SK-N-SH (cell line): Measurements from ENCODE around the gene MVP. TPM values are rescaled to one million over a fixed set of nuclear protein-coding genes. Genes with fewer than 3 reads are reported as not detected.

Source experiments
- CTCF ChIA-PET: fragments of 300-600, 350-600 bp; formaldehyde crosslinking; extraction: SDS; loops from one replicate; lab custom pipeline; 2021; lab: Yijun Ruan, JAX
- POLR2A ChIA-PET: fragments of 350-600 bp; sonication (Branson Sonifier 250); formaldehyde crosslinking; extraction: SDS; loops from one replicate; lab custom pipeline; 2020; ENCODE audit warnings: antibody characterized with exemption, inconsistent platforms; lab: Yijun Ruan, JAX
- DNase-seq: peaks from one replicate; pipeline ENCODE4 v3.0.0; 2012
- H2AFZ ChIP-seq: fragments of 200-600 bp; sonication (generic); 2 replicates; pipeline ENCODE4 v1.8.1; 2016; ENCODE audit warnings: antibody characterized with exemption, mild to moderate bottlenecking, low read depth
- H3F3A ChIP-seq: fragments of 200-600 bp; sonication (generic); replicated peaks from 2 replicates; pipeline ENCODE3; 2016; ENCODE audit warnings: antibody characterized with exemption, mild to moderate bottlenecking; ENCODE audit not compliant: insufficient read depth
- H3K27ac ChIP-seq, 2 experiments: fragments of 200-500 bp in 1 of 2; fragments of 200-600 bp in 1 of 2; sonication (Bioruptor generic) in 1 of 2; sonication (generic), shearing (Covaris generic) in 1 of 2; 2 replicates each; pipeline versions ENCODE4 v1.5.1 to v1.6.1; 2014 to 2016; ENCODE audit warnings: low read depth in 2 of 2, inconsistent platforms in 1 of 2, low read length in 1 of 2, mild to moderate bottlenecking in 1 of 2, mixed read lengths in 1 of 2
- H3K27me3 ChIP-seq: fragments of 200-600 bp; sonication (generic), shearing (Covaris generic); 2 replicates; pipeline ENCODE4 v1.6.1; 2016; ENCODE audit warnings: mixed run types; ENCODE audit not compliant: insufficient read depth
- H3K36me3 ChIP-seq, 2 experiments: fragments of 200-500 bp in 1 of 2; fragments of 200-600 bp in 1 of 2; sonication (Bioruptor generic) in 1 of 2; sonication (generic) in 1 of 2; replicated peaks in 1 of 2; 2 replicates each; pipeline versions ENCODE3 to v1.5.1; 2014 to 2016; ENCODE audit warnings: low read length in 1 of 2, mild to moderate bottlenecking in 1 of 2; ENCODE audit not compliant: insufficient read depth in 2 of 2, control insufficient read depth in 1 of 2
- H3K4me1 ChIP-seq, 2 experiments: fragments of 200-500 bp in 1 of 2; fragments of 200-600 bp in 1 of 2; sonication (Bioruptor generic) in 1 of 2; sonication (generic), shearing (Covaris generic) in 1 of 2; 2 replicates each; pipeline versions ENCODE4 v1.5.1 to v1.6.1; 2014 to 2016; ENCODE audit warnings: low read depth in 1 of 2, low read length in 1 of 2, mixed run types in 1 of 2; ENCODE audit not compliant: insufficient read depth in 2 of 2, control insufficient read depth in 1 of 2
- H3K4me2 ChIP-seq: fragments of 200-600 bp; sonication (generic), shearing (Covaris generic); 2 replicates; pipeline ENCODE4 v1.6.1; 2017; ENCODE audit warnings: mixed run types
- H3K4me3 ChIP-seq, 2 experiments: fragments of 200-500 bp in 1 of 2; fragments of 200-600 bp in 1 of 2; sonication (Bioruptor generic) in 1 of 2; sonication (generic), shearing (Covaris generic) in 1 of 2; 2 replicates each; pipeline versions ENCODE4 v1.5.1 to v1.8.1; 2014 to 2016; ENCODE audit warnings: low read depth in 2 of 2, inconsistent platforms in 1 of 2, low read length in 1 of 2, mild to moderate bottlenecking in 1 of 2, mixed read lengths in 1 of 2, moderate library complexity in 1 of 2
- H3K79me2 ChIP-seq: fragments of 200-600 bp; sonication (generic); 2 replicates; pipeline ENCODE4 v1.8.1; 2017; ENCODE audit warnings: mild to moderate bottlenecking; ENCODE audit not compliant: insufficient read depth
- H3K9ac ChIP-seq: fragments of 200-600 bp; sonication (generic); 2 replicates; pipeline ENCODE4 v1.6.1; 2017; ENCODE audit warnings: mixed run types
- H3K9me2 ChIP-seq: fragments of 200-600 bp; sonication (generic); 2 replicates; pipeline ENCODE4 v1.6.1; 2017; ENCODE audit warnings: mixed run types
- H3K9me3 ChIP-seq: fragments of 200-600 bp; sonication (generic); 2 replicates; pipeline ENCODE4 v1.6.1; 2017; ENCODE audit warnings: mixed run types, mild to moderate bottlenecking, moderate library complexity
- H4K20me1 ChIP-seq: fragments of 200-600 bp; sonication (generic); 2 replicates; pipeline ENCODE4 v1.6.1; 2017; ENCODE audit warnings: mild to moderate bottlenecking, mixed run types; ENCODE audit not compliant: insufficient read depth
- CHD2 ChIP-seq: fragments of 150-350 bp; IDR thresholded peaks from 2 replicates; pipeline ENCODE4 v1.6.1; 2018; ENCODE audit warnings: low read length; ENCODE audit not compliant: partially characterized antibody
- ELF1 ChIP-seq: IDR thresholded peaks from 2 replicates; pipeline ENCODE4 v1.4.0; 2012
- EP300 ChIP-seq, 2 experiments: IDR thresholded peaks; 2 replicates each; pipeline versions ENCODE4 v1.4.0 to v1.6.1; 2012; ENCODE audit warnings: borderline replicate concordance in 1 of 2, low read depth in 1 of 2, low read length in 1 of 2
- FOSL2 ChIP-seq: IDR thresholded peaks from 2 replicates; pipeline ENCODE4 v1.4.0; 2012; ENCODE audit warnings: low read depth, mild to moderate bottlenecking, moderate library complexity, borderline replicate concordance
- FOXJ3 ChIP-seq: sonication (generic); formaldehyde crosslinking; IDR thresholded peaks from 2 replicates; pipeline ENCODE4 v1.5.1; 2020; ENCODE audit warnings: mild to moderate bottlenecking, missing genetic modification reagents
- FOXM1 ChIP-seq: IDR thresholded peaks from 2 replicates; pipeline ENCODE4 v1.4.0; 2012; ENCODE audit warnings: low read depth, mild to moderate bottlenecking
- GABPA ChIP-seq: IDR thresholded peaks from 2 replicates; pipeline ENCODE4 v1.4.0; 2012; ENCODE audit warnings: low read depth, mild to moderate bottlenecking
- JUND ChIP-seq: IDR thresholded peaks from 2 replicates; pipeline ENCODE4 v1.4.0; 2012
- NFIC ChIP-seq: IDR thresholded peaks from 2 replicates; pipeline ENCODE4 v1.4.0; 2012; ENCODE audit warnings: borderline replicate concordance
- NRF1 ChIP-seq: IDR thresholded peaks from 2 replicates; pipeline ENCODE4 v1.6.1; 2012; ENCODE audit warnings: low read depth, mild to moderate bottlenecking, low read length
- RAD21 ChIP-seq: IDR thresholded peaks from 2 replicates; pipeline ENCODE4 v1.6.1; 2012; ENCODE audit warnings: mild to moderate bottlenecking, low read length
- RCOR1 ChIP-seq: fragments of 150-350 bp; IDR thresholded peaks from 2 replicates; pipeline ENCODE4 v1.6.1; 2017; ENCODE audit warnings: antibody characterized with exemption, low read length
- RFX5 ChIP-seq: IDR thresholded peaks from 2 replicates; pipeline ENCODE4 v1.6.1; 2012; ENCODE audit warnings: mild to moderate bottlenecking, improper control_type of control experiment, low read length
- SIN3A ChIP-seq: IDR thresholded peaks from 2 replicates; pipeline ENCODE4 v1.6.1; 2012; ENCODE audit warnings: low read depth, mild to moderate bottlenecking, low read length, moderate library complexity, borderline replicate concordance
- SMC3 ChIP-seq: IDR thresholded peaks from 2 replicates; pipeline ENCODE4 v1.6.1; 2012; ENCODE audit warnings: low read depth, low read length, improper control_type of control experiment
- TCF12 ChIP-seq: IDR thresholded peaks from 2 replicates; pipeline ENCODE4 v1.4.0; 2012
- YY1 ChIP-seq: IDR thresholded peaks from 2 replicates; pipeline ENCODE4 v1.4.0; 2012; ENCODE audit warnings: low read depth, mild to moderate bottlenecking
- WGBS: methylation state at CpG from one replicate; pipeline ENCODE4 v1.1.6; 2017; ENCODE audit warnings: low lambda C conversion rate; 5-methylcytosine and 5-hydroxymethylcytosine counted together
- polyA plus RNA-seq, 3 experiments: library from polyadenylated mRNA; depleted of rRNA; stranded (reverse); fragments of >200 nt; gene quantifications; 2 replicates each; pipeline ENCODE4 v1.2.3, GENCODE V29; 2012
- TF ChIP-seq, protein P1 (sequence below): IDR thresholded peaks from 2 replicates; pipeline ENCODE4 v1.4.0; 2012; ENCODE audit warnings: low read depth, borderline replicate concordance
- TF ChIP-seq, protein P2 (sequence below): fragments of 200-600 bp; sonication (generic); IDR thresholded peaks from 2 replicates; pipeline ENCODE4 v1.6.1; 2017; ENCODE audit warnings: antibody characterized with exemption, mild to moderate bottlenecking, moderate library complexity
- TF ChIP-seq, protein P3 (sequence below): fragments of 150-350 bp; IDR thresholded peaks from 2 replicates; pipeline ENCODE4 v1.6.1; 2017; ENCODE audit warnings: antibody characterized with exemption, low read length, low read depth, borderline replicate concordance

Gene MVP
- polyA plus RNA-seq, 1 of the 3 experiments (the other 2 are of a cell fraction), result 222 TPM

DNA sequence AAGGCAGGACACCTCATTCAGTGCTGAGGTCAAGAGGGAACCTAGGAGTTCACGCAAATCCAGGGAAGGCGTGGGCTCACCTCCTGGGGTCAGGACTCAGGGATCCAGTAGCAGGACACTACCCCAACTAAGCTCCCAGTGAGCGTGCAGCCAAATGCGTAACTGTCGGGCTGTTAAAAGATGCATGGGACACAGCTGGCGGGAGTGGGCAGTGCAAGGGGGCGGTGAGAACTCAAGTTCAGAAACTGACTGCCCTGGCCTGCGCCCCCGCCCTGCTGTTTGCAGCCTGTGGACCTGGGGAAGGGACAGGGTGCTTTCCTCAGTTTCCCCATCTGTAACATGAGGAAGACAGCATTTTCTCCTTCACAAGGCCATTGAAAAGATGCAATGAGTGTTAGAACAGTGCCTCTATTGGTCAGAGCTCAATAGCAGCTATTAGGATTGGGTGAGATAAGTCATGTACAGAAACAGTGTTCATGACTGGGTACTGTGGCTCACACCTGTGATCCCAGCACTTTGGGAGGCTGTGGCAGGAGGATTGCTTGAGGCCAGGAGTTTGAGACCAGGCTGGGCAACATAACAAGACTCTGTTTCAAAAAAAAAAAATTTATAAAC, 22.6 kb downstream of the MVP start:
- no peak overlapping the region for H3K4me2 ChIP-seq
- ChIA-PET POLR2A (no interaction called here), CTCF (interaction anchor here (1.2 to 1.7 kb wide), 3 partner anchors 10 to 35 kb away, joined by 3 to 6 read pairs (median 5); no protein-coding TSS in a partner anchor)
- WGBS, result 100% methylated on average over 1 of the region's 9 CpGs
- TF ChIP-seq EP300 (IDR thresholded peaks at IDR 0.05; ENCODE audit: borderline replicate concordance in 1 of 2, low read depth in 1 of 2, low read length in 1 of 2) (no peak), NRF1 (no peak), CHD2 (no peak), SMC3 (no peak), SIN3A (no peak), JUND (no peak), RAD21 (no peak), FOSL2 (no peak), FOXM1 (no peak)
- TF ChIP-seq, protein P1, sequence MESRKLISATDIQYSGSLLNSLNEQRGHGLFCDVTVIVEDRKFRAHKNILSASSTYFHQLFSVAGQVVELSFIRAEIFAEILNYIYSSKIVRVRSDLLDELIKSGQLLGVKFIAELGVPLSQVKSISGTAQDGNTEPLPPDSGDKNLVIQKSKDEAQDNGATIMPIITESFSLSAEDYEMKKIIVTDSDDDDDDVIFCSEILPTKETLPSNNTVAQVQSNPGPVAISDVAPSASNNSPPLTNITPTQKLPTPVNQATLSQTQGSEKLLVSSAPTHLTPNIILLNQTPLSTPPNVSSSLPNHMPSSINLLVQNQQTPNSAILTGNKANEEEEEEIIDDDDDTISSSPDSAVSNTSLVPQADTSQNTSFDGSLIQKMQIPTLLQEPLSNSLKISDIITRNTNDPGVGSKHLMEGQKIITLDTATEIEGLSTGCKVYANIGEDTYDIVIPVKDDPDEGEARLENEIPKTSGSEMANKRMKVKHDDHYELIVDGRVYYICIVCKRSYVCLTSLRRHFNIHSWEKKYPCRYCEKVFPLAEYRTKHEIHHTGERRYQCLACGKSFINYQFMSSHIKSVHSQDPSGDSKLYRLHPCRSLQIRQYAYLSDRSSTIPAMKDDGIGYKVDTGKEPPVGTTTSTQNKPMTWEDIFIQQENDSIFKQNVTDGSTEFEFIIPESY, result no peak
- TF ChIP-seq, protein P2, sequence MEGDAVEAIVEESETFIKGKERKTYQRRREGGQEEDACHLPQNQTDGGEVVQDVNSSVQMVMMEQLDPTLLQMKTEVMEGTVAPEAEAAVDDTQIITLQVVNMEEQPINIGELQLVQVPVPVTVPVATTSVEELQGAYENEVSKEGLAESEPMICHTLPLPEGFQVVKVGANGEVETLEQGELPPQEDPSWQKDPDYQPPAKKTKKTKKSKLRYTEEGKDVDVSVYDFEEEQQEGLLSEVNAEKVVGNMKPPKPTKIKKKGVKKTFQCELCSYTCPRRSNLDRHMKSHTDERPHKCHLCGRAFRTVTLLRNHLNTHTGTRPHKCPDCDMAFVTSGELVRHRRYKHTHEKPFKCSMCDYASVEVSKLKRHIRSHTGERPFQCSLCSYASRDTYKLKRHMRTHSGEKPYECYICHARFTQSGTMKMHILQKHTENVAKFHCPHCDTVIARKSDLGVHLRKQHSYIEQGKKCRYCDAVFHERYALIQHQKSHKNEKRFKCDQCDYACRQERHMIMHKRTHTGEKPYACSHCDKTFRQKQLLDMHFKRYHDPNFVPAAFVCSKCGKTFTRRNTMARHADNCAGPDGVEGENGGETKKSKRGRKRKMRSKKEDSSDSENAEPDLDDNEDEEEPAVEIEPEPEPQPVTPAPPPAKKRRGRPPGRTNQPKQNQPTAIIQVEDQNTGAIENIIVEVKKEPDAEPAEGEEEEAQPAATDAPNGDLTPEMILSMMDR, result no peak
- TF ChIP-seq, protein P3, sequence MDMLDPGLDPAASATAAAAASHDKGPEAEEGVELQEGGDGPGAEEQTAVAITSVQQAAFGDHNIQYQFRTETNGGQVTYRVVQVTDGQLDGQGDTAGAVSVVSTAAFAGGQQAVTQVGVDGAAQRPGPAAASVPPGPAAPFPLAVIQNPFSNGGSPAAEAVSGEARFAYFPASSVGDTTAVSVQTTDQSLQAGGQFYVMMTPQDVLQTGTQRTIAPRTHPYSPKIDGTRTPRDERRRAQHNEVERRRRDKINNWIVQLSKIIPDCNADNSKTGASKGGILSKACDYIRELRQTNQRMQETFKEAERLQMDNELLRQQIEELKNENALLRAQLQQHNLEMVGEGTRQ, result no peak
- H3K9me2 ChIP-seq, result no peaks in the 10 kb centered on the region
- H3K36me3 ChIP-seq, result peaks cover 31 to 40% of the 10 kb centered on the region in 2 experiments
- no peaks in the 10 kb centered on the region for H3K27me3 ChIP-seq
- H3K9ac ChIP-seq, result no peak overlapping the region
- no peaks in the 10 kb centered on the region for H3K9me3 ChIP-seq
- H3K4me1 ChIP-seq, result no peaks in the 10 kb centered on the region
- H4K20me1 ChIP-seq, result no peaks in the 10 kb centered on the region
- DNase-seq, result no peak
- H3F3A ChIP-seq, result peaks cover 10% of the 10 kb centered on the region
- H3K4me3 ChIP-seq, result no peak overlapping the region
- no peaks in the 10 kb centered on the region for H3K79me2 ChIP-seq
- no peak overlapping the region for H2AFZ ChIP-seq
- H3K27ac ChIP-seq, result no peak overlapping the region

DNA sequence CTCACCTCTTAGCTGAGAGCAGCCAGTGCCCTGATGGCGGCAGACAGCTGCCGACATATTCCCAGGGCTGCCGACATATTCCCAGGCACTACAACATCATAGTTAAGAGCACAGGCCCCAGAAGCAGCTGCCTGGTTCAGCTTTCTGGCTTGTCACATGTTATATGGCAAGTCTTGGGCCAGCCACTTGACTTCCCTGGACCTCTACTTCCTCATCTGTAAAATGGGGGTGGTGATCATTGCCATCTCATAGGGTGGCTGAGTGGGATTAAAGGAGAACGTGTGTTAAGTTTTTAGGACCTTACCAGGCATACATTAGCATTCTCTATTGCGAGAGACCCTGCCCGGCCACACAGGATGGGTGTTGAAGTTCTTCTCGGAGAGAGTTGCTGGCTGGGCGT, 23.7 kb downstream of the MVP start:
- Histone ChIP-seq H3K4me3 (no peak overlapping the region), H3K79me2 (no peaks in the 10 kb centered on the region), H3K4me2 (no peak overlapping the region), H3K27me3 (no peaks in the 10 kb centered on the region), H3K9me3 (no peaks in the 10 kb centered on the region), H2AFZ (no peak overlapping the region), H3K27ac (no peak overlapping the region), H4K20me1 (no peaks in the 10 kb centered on the region), H3K36me3 (peaks cover 26 to 40% of the 10 kb centered on the region in 2 experiments), H3K9ac (no peak overlapping the region), H3K4me1 (no peaks in the 10 kb centered on the region), H3K9me2 (no peaks in the 10 kb centered on the region), H3F3A (peaks cover 15% of the 10 kb centered on the region)
- WGBS, result 89% methylated on average over 7 of the region's 8 CpGs
- ChIA-PET POLR2A (no interaction called here), CTCF (interaction anchor here (0.6 to 1.4 kb wide), 3 partner anchors 9 to 79 kb away, joined by 3 to 5 read pairs (median 3); no protein-coding TSS in a partner anchor)
- no peak for DNase-seq
- TF ChIP-seq NFIC, result no peak
- TF ChIP-seq TCF12, result no peak
- TF ChIP-seq, protein P2, result no peak
- TF ChIP-seq SMC3, result no peak
- TF ChIP-seq YY1, result no peak
- no peak for TF ChIP-seq FOXM1
- TF ChIP-seq SIN3A, result no peak
- TF ChIP-seq GABPA, result no peak
- no peak for TF ChIP-seq FOXJ3 (CRISPR knock-in tag)
- TF ChIP-seq ELF1, result no peak
- no peak for TF ChIP-seq RFX5
- no peak for TF ChIP-seq RAD21
- TF ChIP-seq, protein P3, result no peak
- TF ChIP-seq RCOR1, result no peak
